ENCODE data around the gene STX3. TPM values are rescaled to one million over a fixed set of nuclear protein-coding genes. Genes with fewer than 3 reads are reported as not detected.
A peak's percentile ranks its signal among the peaks of the same experiment; 100 is the strongest.
"Not testable (repeated sequence)": the region's sequence is repeated elsewhere in the genome, so short reads cannot be mapped to it uniquely, and the experiment has no call there.

The STX3 gene
- total and polyA plus RNA-seq, 9 donors: 3.1 to 8.9 (median 4.7) TPM

GRCh38 chr11:59784441-59784840, 29.3 kb downstream of the STX3 start:
- 76% methylated on average over 3 of the region's 5 CpGs for WGBS (ENCODE audit: insufficient coverage)
- DNase-seq; H3K4me1 ChIP-seq (ENCODE audit: control insufficient read depth, insufficient read depth, low read length); H3K4me3 ChIP-seq (ENCODE audit: low read length); H3K27me3 ChIP-seq (ENCODE audit: control insufficient read depth, insufficient read depth, low read length); H3K27ac ChIP-seq (ENCODE audit: low read length); H3K36me3 ChIP-seq (ENCODE audit: control insufficient read depth, insufficient read depth, low read length); H3K9me3 ChIP-seq (replicated peaks; ENCODE audit: control insufficient read depth, low read depth, low read length): not testable (repeated sequence)

- Histone ChIP-seq H3K27ac (ENCODE audit: low read length) (no peak overlapping the region), H3K4me3 (ENCODE audit: low read length) (no peak overlapping the region), H3K4me1 (ENCODE audit: control insufficient read depth, insufficient read depth, low read length) (no peaks in the 10 kb centered on the region), H3K9me3 (replicated peaks; ENCODE audit: control insufficient read depth, low read depth, low read length) (no peaks in the 10 kb centered on the region), H3K36me3 (ENCODE audit: control insufficient read depth, insufficient read depth, low read length) (no peaks in the 10 kb centered on the region), H3K27me3 (ENCODE audit: control insufficient read depth, insufficient read depth, low read length) (no peaks in the 10 kb centered on the region)
- 80% methylated on average over 1 of the region's 4 CpGs for WGBS (ENCODE audit: insufficient coverage)
- DNase-seq: no peak
Measured at GRCh38 chr11:59785818-59786217, 30.6 kb downstream of the STX3 start.

GRCh38 chr11:59787255-59787588, 32.0 kb downstream of the STX3 start:
- Histone ChIP-seq H3K36me3 (ENCODE audit: control insufficient read depth, insufficient read depth, low read length) (no peaks in the 10 kb centered on the region), H3K9me3 (replicated peaks; ENCODE audit: control insufficient read depth, low read depth, low read length) (no peaks in the 10 kb centered on the region), H3K27me3 (ENCODE audit: control insufficient read depth, insufficient read depth, low read length) (no peaks in the 10 kb centered on the region), H3K4me1 (ENCODE audit: control insufficient read depth, insufficient read depth, low read length) (no peaks in the 10 kb centered on the region), H3K4me3 (ENCODE audit: low read length) (no peak overlapping the region), H3K27ac (ENCODE audit: low read length) (no peak overlapping the region)
- whole genome bisulfite sequencing (ENCODE audit: insufficient coverage): 92% methylated on average over 4 of the region's 4 CpGs
- no peak for DNase-seq

- Histone ChIP-seq H3K27me3 (ENCODE audit: control insufficient read depth, insufficient read depth, low read length) (no peaks in the 10 kb centered on the region), H3K4me3 (ENCODE audit: low read length) (no peak overlapping the region), H3K4me1 (ENCODE audit: control insufficient read depth, insufficient read depth, low read length) (no peaks in the 10 kb centered on the region), H3K9me3 (replicated peaks; ENCODE audit: control insufficient read depth, low read depth, low read length) (no peaks in the 10 kb centered on the region), H3K36me3 (ENCODE audit: control insufficient read depth, insufficient read depth, low read length) (no peaks in the 10 kb centered on the region), H3K27ac (ENCODE audit: low read length) (no peak overlapping the region)
- 35% methylated on average over 3 of the region's 3 CpGs for WGBS (ENCODE audit: insufficient coverage)
- no peak for DNase-seq
Measured at GRCh38 chr11:59787816-59788215, 32.6 kb downstream of the STX3 start.

GRCh38 chr11:59791639-59792038, 36.5 kb downstream of the STX3 start:
- H3K9me3 ChIP-seq (replicated peaks; ENCODE audit: control insufficient read depth, low read depth, low read length): no peaks in the 10 kb centered on the region
- H3K4me1 ChIP-seq (ENCODE audit: control insufficient read depth, insufficient read depth, low read length): no peaks in the 10 kb centered on the region
- H3K4me3 ChIP-seq (ENCODE audit: low read length): no peak overlapping the region
- DNase-seq: no peak
- 46% methylated on average over 4 of the region's 4 CpGs for WGBS (ENCODE audit: insufficient coverage)
- H3K27ac ChIP-seq (ENCODE audit: low read length): no peak overlapping the region
- H3K27me3 ChIP-seq (ENCODE audit: control insufficient read depth, insufficient read depth, low read length): no peaks in the 10 kb centered on the region
- no peaks in the 10 kb centered on the region for H3K36me3 ChIP-seq (ENCODE audit: control insufficient read depth, insufficient read depth, low read length)

- H3K27ac ChIP-seq (ENCODE audit: low read length): no peak overlapping the region
- no peaks in the 10 kb centered on the region for H3K27me3 ChIP-seq (ENCODE audit: control insufficient read depth, insufficient read depth, low read length)
- no peak for DNase-seq
- no peak overlapping the region for H3K4me3 ChIP-seq (ENCODE audit: low read length)
- H3K9me3 ChIP-seq (replicated peaks; ENCODE audit: control insufficient read depth, low read depth, low read length): no peaks in the 10 kb centered on the region
- WGBS (ENCODE audit: insufficient coverage): 75% methylated on average over 1 of the region's 1 CpG
- no peaks in the 10 kb centered on the region for H3K36me3 ChIP-seq (ENCODE audit: control insufficient read depth, insufficient read depth, low read length)
- no peaks in the 10 kb centered on the region for H3K4me1 ChIP-seq (ENCODE audit: control insufficient read depth, insufficient read depth, low read length)
Measured at GRCh38 chr11:59792507-59792906, 37.3 kb downstream of the STX3 start.

- WGBS (ENCODE audit: insufficient coverage): no CpG with 5 or more reads among the region's 3 CpGs
- Histone ChIP-seq H3K9me3 (replicated peaks; ENCODE audit: control insufficient read depth, low read depth, low read length) (no peaks in the 10 kb centered on the region), H3K4me1 (ENCODE audit: control insufficient read depth, insufficient read depth, low read length) (no peaks in the 10 kb centered on the region), H3K4me3 (ENCODE audit: low read length) (no peak overlapping the region), H3K36me3 (ENCODE audit: control insufficient read depth, insufficient read depth, low read length) (no peaks in the 10 kb centered on the region), H3K27me3 (ENCODE audit: control insufficient read depth, insufficient read depth, low read length) (no peaks in the 10 kb centered on the region), H3K27ac (ENCODE audit: low read length) (no peak overlapping the region)
- DNase-seq: no peak
Measured at GRCh38 chr11:59794417-59794816, 39.2 kb downstream of the STX3 start.

- Histone ChIP-seq H3K9me3 (replicated peaks; ENCODE audit: control insufficient read depth, low read depth, low read length) (no peaks in the 10 kb centered on the region), H3K4me3 (ENCODE audit: low read length) (no peak overlapping the region), H3K36me3 (ENCODE audit: control insufficient read depth, insufficient read depth, low read length) (peaks cover 12% of the 10 kb centered on the region)
Measured at GRCh38 chr11:59800390-59801025, 45.3 kb downstream of the STX3 start.

GRCh38 chr11:59801160-59801706, 46.1 kb downstream of the STX3 start:
- no peak overlapping the region for H3K4me3 ChIP-seq (ENCODE audit: low read length)
- no peaks in the 10 kb centered on the region for H3K4me1 ChIP-seq (ENCODE audit: control insufficient read depth, insufficient read depth, low read length)
- DNase-seq: no peak
- no peaks in the 10 kb centered on the region for H3K27me3 ChIP-seq (ENCODE audit: control insufficient read depth, insufficient read depth, low read length)
- no peak overlapping the region for H3K27ac ChIP-seq (ENCODE audit: low read length)
- peaks cover 16% of the 10 kb centered on the region for H3K36me3 ChIP-seq (ENCODE audit: control insufficient read depth, insufficient read depth, low read length)
- 62% methylated on average over 2 of the region's 2 CpGs for WGBS (ENCODE audit: insufficient coverage)
- no peaks in the 10 kb centered on the region for H3K9me3 ChIP-seq (replicated peaks; ENCODE audit: control insufficient read depth, low read depth, low read length)

More at GRCh38 chr11:59800390-59801025, 45.3 kb downstream of the STX3 start:
- no peak for DNase-seq
- WGBS (ENCODE audit: insufficient coverage): 50% methylated on average over 4 of the region's 7 CpGs
- Histone ChIP-seq H3K27me3 (ENCODE audit: control insufficient read depth, insufficient read depth, low read length) (no peaks in the 10 kb centered on the region), H3K27ac (ENCODE audit: low read length) (no peak overlapping the region), H3K4me1 (ENCODE audit: control insufficient read depth, insufficient read depth, low read length) (no peaks in the 10 kb centered on the region)

- Histone ChIP-seq H3K36me3 (ENCODE audit: control insufficient read depth, insufficient read depth, low read length) (peaks cover 24% of the 10 kb centered on the region), H3K4me1 (ENCODE audit: control insufficient read depth, insufficient read depth, low read length) (no peaks in the 10 kb centered on the region), H3K27ac (ENCODE audit: low read length) (peak overlapping the region; percentile 72), H3K9me3 (replicated peaks; ENCODE audit: control insufficient read depth, low read depth, low read length) (no peaks in the 10 kb centered on the region), H3K4me3 (ENCODE audit: low read length) (no peak overlapping the region), H3K27me3 (ENCODE audit: control insufficient read depth, insufficient read depth, low read length) (no peaks in the 10 kb centered on the region)
- peak; percentile 73 for DNase-seq
- 75% methylated on average over 4 of the region's 5 CpGs for WGBS (ENCODE audit: insufficient coverage)
Measured at GRCh38 chr11:59801981-59802638, 46.9 kb downstream of the STX3 start.
